OCI-LY3 (cell line): ENCODE results near the gene IPP.
"Not testable (repeated sequence)": the region's sequence is repeated elsewhere in the genome, so short reads cannot be mapped to it uniquely, and the experiment has no call there.

Source experiments
- CTCF ChIP-seq: fragments of 200-600, 300-600 bp; sonication (generic); IDR thresholded peaks from 2 replicates; pipeline ENCODE4 v1.5.1; 2014; ENCODE audit warnings: antibody characterized with exemption, low read length, low read depth
- EZH2phosphoT487 ChIP-seq: fragments of 200-600 bp; shearing (Covaris generic); IDR thresholded peaks from 2 replicates; pipeline ENCODE4 v1.6.1; 2018; ENCODE audit warnings: antibody characterized with exemption, mixed run types, low read depth

- not testable (repeated sequence) for TF ChIP-seq CTCF, EZH2phosphoT487
Observed at GRCh38 chr1:45751039-45751838, 786 bp upstream of the IPP start.
